WI38 (cell line): Measurements from ENCODE around the gene TEAD4.

ENCODE experiments used
- H3K4me3 ChIP-seq: 2 replicates; pipeline ENCODE4 v1.5.1; 2011; ENCODE audit warnings: low read depth, mild to moderate bottlenecking, control low read depth, low read length
- CTCF ChIP-seq: IDR thresholded peaks from 2 replicates; pipeline ENCODE4 v1.5.1; 2012; ENCODE audit warnings: low read depth, mild to moderate bottlenecking, control low read depth, low read length

The TEAD4 gene

GRCh38 chr12:3004655-3005565 lies 45.7 kb downstream of the TEAD4 start:
- 0 out of 2 replicates have a peak, but pooled peaks have one; percentile 9 for TF ChIP-seq CTCF

GRCh38 chr12:3005736-3006135 lies 46.5 kb downstream of the TEAD4 start:
- TF ChIP-seq CTCF, result no peak

More at GRCh38 chr12:3004655-3005565, 45.7 kb downstream of the TEAD4 start:
- H3K4me3 ChIP-seq, result no peak overlapping the region

GRCh38 chr12:3009780-3010179 lies 50.6 kb downstream of the TEAD4 start:
- no peak overlapping the region for H3K4me3 ChIP-seq
- TF ChIP-seq CTCF, result no peak

More at GRCh38 chr12:3005736-3006135, 46.5 kb downstream of the TEAD4 start:
- H3K4me3 ChIP-seq, result no peak overlapping the region

GRCh38 chr12:3010214-3010930 lies 51.2 kb downstream of the TEAD4 start:
- H3K4me3 ChIP-seq, result no peak overlapping the region
- TF ChIP-seq CTCF, result no peak

GRCh38 chr12:3012786-3013185 lies 53.6 kb downstream of the TEAD4 start:
- H3K4me3 ChIP-seq, result no peak overlapping the region

GRCh38 chr12:3014641-3015040 lies 55.4 kb downstream of the TEAD4 start:
- TF ChIP-seq CTCF, result no peak
- H3K4me3 ChIP-seq, result no peak overlapping the region

More at GRCh38 chr12:3012786-3013185, 53.6 kb downstream of the TEAD4 start:
- TF ChIP-seq CTCF, result no peak

- no peak for TF ChIP-seq CTCF
- H3K4me3 ChIP-seq, result no peak overlapping the region
Observed at GRCh38 chr12:3015356-3015755, 56.2 kb downstream of the TEAD4 start.
